Measurements from ENCODE around the gene RPS6KA2. TPM values are rescaled to one million over a fixed set of nuclear protein-coding genes. Genes with fewer than 3 reads are reported as not detected.

The RPS6KA2 gene
- total RNA-seq, 2 experiments from 2014 or later: 3.8 to 4.2 TPM

- Mint-ChIP-seq H3K36me3 (no peaks in the 10 kb centered on the region), H3K4me3 (no peak overlapping the region), H3K9me3 (no peaks in the 10 kb centered on the region), H3K4me1 (peaks cover 16% of the 10 kb centered on the region), H3K27me3 (peaks cover 11% of the 10 kb centered on the region), H3K27ac (no peak overlapping the region)
- DNase-seq: no peak
These were observed 189.4 kb downstream of the RPS6KA2 start for GRCh38 chr6:166437661-166438060.

GRCh38 chr6:166436195-166437139 is 190.6 kb downstream of the RPS6KA2 start:
- H3K4me1 Mint-ChIP-seq: peaks cover 16% of the 10 kb centered on the region
- no peaks in the 10 kb centered on the region for H3K9me3 Mint-ChIP-seq
- H3K4me3 Mint-ChIP-seq: no peak overlapping the region
- DNase-seq: no peak
- H3K27ac Mint-ChIP-seq: no peak overlapping the region
- H3K36me3 Mint-ChIP-seq: no peaks in the 10 kb centered on the region
- H3K27me3 Mint-ChIP-seq: peaks cover 11% of the 10 kb centered on the region

- H3K27ac Mint-ChIP-seq: peak overlapping the region; percentile 54
- no peaks in the 10 kb centered on the region for H3K9me3 Mint-ChIP-seq
- DNase-seq: peak; percentile 30
- H3K27me3 Mint-ChIP-seq: peaks cover 4% of the 10 kb centered on the region
- H3K4me3 Mint-ChIP-seq: no peak overlapping the region
- H3K4me1 Mint-ChIP-seq: peaks cover 16% of the 10 kb centered on the region
- H3K36me3 Mint-ChIP-seq: no peaks in the 10 kb centered on the region
These were observed 191.5 kb downstream of the RPS6KA2 start for GRCh38 chr6:166435574-166435973.

GRCh38 chr6:166434336-166434735 is 192.7 kb downstream of the RPS6KA2 start:
- Mint-ChIP-seq H3K36me3 (peaks cover 3% of the 10 kb centered on the region), H3K4me1 (peaks cover 10% of the 10 kb centered on the region), H3K4me3 (no peak overlapping the region), H3K27me3 (no peaks in the 10 kb centered on the region), H3K9me3 (no peaks in the 10 kb centered on the region), H3K27ac (no peak overlapping the region)
- DNase-seq: no peak

GRCh38 chr6:166433096-166433495 is 194.0 kb downstream of the RPS6KA2 start:
- Mint-ChIP-seq H3K27ac (no peak overlapping the region), H3K36me3 (peaks cover 7% of the 10 kb centered on the region), H3K4me1 (peaks cover 10% of the 10 kb centered on the region), H3K27me3 (no peaks in the 10 kb centered on the region), H3K4me3 (no peak overlapping the region), H3K9me3 (peaks cover 2% of the 10 kb centered on the region)
- no peak for DNase-seq

GRCh38 chr6:166430269-166430668 is 196.8 kb downstream of the RPS6KA2 start:
- no peak overlapping the region for H3K4me3 Mint-ChIP-seq
- peaks cover 7% of the 10 kb centered on the region for H3K36me3 Mint-ChIP-seq
- peaks cover 2% of the 10 kb centered on the region for H3K9me3 Mint-ChIP-seq
- no peak overlapping the region for H3K27ac Mint-ChIP-seq
- no peak for DNase-seq
- peaks cover under 1% of the 10 kb centered on the region for H3K4me1 Mint-ChIP-seq
- no peaks in the 10 kb centered on the region for H3K27me3 Mint-ChIP-seq

GRCh38 chr6:166424431-166424830 is 202.6 kb downstream of the RPS6KA2 start:
- H3K9me3 Mint-ChIP-seq: peaks cover 2% of the 10 kb centered on the region
- no peaks in the 10 kb centered on the region for H3K27me3 Mint-ChIP-seq
- peaks cover 4% of the 10 kb centered on the region for H3K36me3 Mint-ChIP-seq
- H3K27ac Mint-ChIP-seq: no peak overlapping the region
- no peak for DNase-seq
- no peak overlapping the region for H3K4me3 Mint-ChIP-seq
- H3K4me1 Mint-ChIP-seq: peaks cover 16% of the 10 kb centered on the region

GRCh38 chr6:166423781-166424180 is 203.3 kb downstream of the RPS6KA2 start:
- Mint-ChIP-seq H3K4me3 (no peak overlapping the region), H3K27me3 (no peaks in the 10 kb centered on the region), H3K9me3 (peaks cover 2% of the 10 kb centered on the region), H3K36me3 (peaks cover 2% of the 10 kb centered on the region), H3K4me1 (peaks cover 23% of the 10 kb centered on the region), H3K27ac (no peak overlapping the region)
- no peak for DNase-seq

GRCh38 chr6:166423051-166423745 is 203.9 kb downstream of the RPS6KA2 start:
- peaks cover 29% of the 10 kb centered on the region for H3K4me1 Mint-ChIP-seq
- no peaks in the 10 kb centered on the region for H3K9me3 Mint-ChIP-seq
- H3K27me3 Mint-ChIP-seq: no peaks in the 10 kb centered on the region
- H3K36me3 Mint-ChIP-seq: no peaks in the 10 kb centered on the region
- no peak overlapping the region for H3K27ac Mint-ChIP-seq
- H3K4me3 Mint-ChIP-seq: no peak overlapping the region
- DNase-seq: no peak

- no peak for DNase-seq
- no peak overlapping the region for H3K4me3 Mint-ChIP-seq
- H3K4me1 Mint-ChIP-seq: peaks cover 37% of the 10 kb centered on the region
- no peak overlapping the region for H3K27ac Mint-ChIP-seq
- H3K36me3 Mint-ChIP-seq: peaks cover 4% of the 10 kb centered on the region
- H3K9me3 Mint-ChIP-seq: peaks cover 2% of the 10 kb centered on the region
- no peaks in the 10 kb centered on the region for H3K27me3 Mint-ChIP-seq
These were observed 204.7 kb downstream of the RPS6KA2 start for GRCh38 chr6:166422201-166422940.

GRCh38 chr6:166420351-166420750 is 206.7 kb downstream of the RPS6KA2 start:
- H3K9me3 Mint-ChIP-seq: peaks cover 14% of the 10 kb centered on the region
- H3K27ac Mint-ChIP-seq: no peak overlapping the region
- no peak overlapping the region for H3K4me3 Mint-ChIP-seq
- no peaks in the 10 kb centered on the region for H3K27me3 Mint-ChIP-seq
- peaks cover 21% of the 10 kb centered on the region for H3K36me3 Mint-ChIP-seq
- no peak for DNase-seq
- H3K4me1 Mint-ChIP-seq: peaks cover 57% of the 10 kb centered on the region

- no peak overlapping the region for H3K4me3 Mint-ChIP-seq
- H3K36me3 Mint-ChIP-seq: peaks cover 21% of the 10 kb centered on the region
- no peaks in the 10 kb centered on the region for H3K27me3 Mint-ChIP-seq
- peaks cover 14% of the 10 kb centered on the region for H3K9me3 Mint-ChIP-seq
- H3K27ac Mint-ChIP-seq: peak overlapping the region; percentile 84
- no peak for DNase-seq
- peaks cover 59% of the 10 kb centered on the region for H3K4me1 Mint-ChIP-seq
These were observed 207.3 kb downstream of the RPS6KA2 start for GRCh38 chr6:166419717-166420116.

- peaks cover 62% of the 10 kb centered on the region for H3K4me1 Mint-ChIP-seq
- peaks cover 21% of the 10 kb centered on the region for H3K36me3 Mint-ChIP-seq
- H3K27me3 Mint-ChIP-seq: no peaks in the 10 kb centered on the region
- DNase-seq: peak; percentile 75
- H3K9me3 Mint-ChIP-seq: peaks cover 14% of the 10 kb centered on the region
- H3K27ac Mint-ChIP-seq: peak overlapping the region; percentile 84
- H3K4me3 Mint-ChIP-seq: peak overlapping the region; percentile 30
These were observed 207.8 kb downstream of the RPS6KA2 start for GRCh38 chr6:166419286-166419685.

- H3K9me3 Mint-ChIP-seq: peaks cover 14% of the 10 kb centered on the region
- H3K27ac Mint-ChIP-seq: peak overlapping the region; percentile 84
- DNase-seq: peak; percentile 32
- peaks cover 65% of the 10 kb centered on the region for H3K4me1 Mint-ChIP-seq
- H3K36me3 Mint-ChIP-seq: peaks cover 21% of the 10 kb centered on the region
- H3K27me3 Mint-ChIP-seq: no peaks in the 10 kb centered on the region
- peak overlapping the region; percentile 30 for H3K4me3 Mint-ChIP-seq
These were observed 208.3 kb downstream of the RPS6KA2 start for GRCh38 chr6:166418691-166419143.

- H3K4me1 Mint-ChIP-seq: peaks cover 71% of the 10 kb centered on the region
- peak overlapping the region; percentile 12 for H3K4me3 Mint-ChIP-seq
- H3K27me3 Mint-ChIP-seq: no peaks in the 10 kb centered on the region
- H3K9me3 Mint-ChIP-seq: peaks cover 14% of the 10 kb centered on the region
- peaks cover 22% of the 10 kb centered on the region for H3K36me3 Mint-ChIP-seq
- peak; percentile 35 for DNase-seq
- peak overlapping the region; percentile 49 for H3K27ac Mint-ChIP-seq
These were observed 209.8 kb downstream of the RPS6KA2 start for GRCh38 chr6:166417285-166417691.

Measured in activated naive CD8-positive, alpha-beta T cell treated with anti-CD3 and anti-CD28 coated beads for 36 hours (primary cell).